SH-SY5Y (cell line): Measurements from ENCODE around the gene KXD1.

Source experiments
- GATA2 ChIP-seq: IDR thresholded peaks from 2 replicates; pipeline ENCODE4 v1.6.1; 2011; ENCODE audit warnings: mild to moderate bottlenecking, low read depth, low read length
- GATA3 ChIP-seq: IDR thresholded peaks from 2 replicates; pipeline ENCODE4 v1.6.1; 2011; ENCODE audit warnings: low read depth, mild to moderate bottlenecking, low read length, moderate library complexity

- TF ChIP-seq GATA2 (no peak), GATA3 (no peak)
Observed at GRCh38 chr19:18580311-18580710, 22.6 kb downstream of the KXD1 start.
